DOHH2 (cell line): Measurements from ENCODE around the gene LRIF1.

Experiments used
- CTCF ChIP-seq: fragments of 200-600 bp; sonication (generic); IDR thresholded peaks from one replicate; pipeline ENCODE4 v1.5.1; 2014; ENCODE audit warnings: antibody characterized with exemption, mild to moderate bottlenecking, low read depth, low read length; ENCODE audit not compliant: poor library complexity, severe bottlenecking
- EZH2phosphoT487 ChIP-seq: fragments of 200-600 bp; sonication (generic); IDR thresholded peaks from 2 replicates; pipeline ENCODE4 v1.6.1; 2017; ENCODE audit warnings: borderline replicate concordance, mild to moderate bottlenecking, antibody characterized with exemption, low read length, moderate library complexity, mixed read lengths

DNA sequence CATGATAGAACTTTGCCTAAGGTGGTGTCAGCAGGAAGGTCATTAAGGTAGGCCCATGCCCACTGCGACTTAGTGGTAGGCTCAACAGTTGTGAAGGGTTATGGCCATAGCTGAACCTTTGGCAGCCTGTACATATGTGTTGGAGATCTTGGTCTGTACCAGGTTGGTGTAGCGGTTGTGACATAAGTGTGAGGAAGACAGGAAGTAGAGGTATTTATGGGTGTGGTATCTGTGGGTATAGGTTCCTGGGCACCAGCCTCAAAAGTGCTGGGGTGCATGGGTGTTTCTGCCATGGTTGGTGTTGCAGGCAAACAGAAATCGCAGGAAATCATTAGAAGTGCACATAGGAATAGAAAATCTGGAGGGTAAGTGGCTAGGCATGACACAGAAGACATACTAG lies 18.6 kb upstream of the LRIF1 start:
- TF ChIP-seq CTCF: no peak
- TF ChIP-seq EZH2phosphoT487: no peak
